ENCODE results near the gene TAF1D. TPM values are rescaled to one million over a fixed set of nuclear protein-coding genes. Genes with fewer than 3 reads are reported as not detected.

The TAF1D gene
- total RNA-seq, 1 experiment from 2014 or later, result 272 TPM

- Histone ChIP-seq H2AK5ac (ENCODE audit: insufficient read length, low read length) (no peak overlapping the region), H2BK5ac (ENCODE audit: insufficient read length, low read length) (no peak overlapping the region), H3K9me3 (ENCODE audit: control insufficient read depth, low read depth, low read length) (no peaks in the 10 kb centered on the region), H4K5ac (ENCODE audit: insufficient read length, low read depth, low read length) (no peak overlapping the region), H3K27me3 (ENCODE audit: insufficient read depth, low read length) (no peaks in the 10 kb centered on the region), H3K79me1 (ENCODE audit: insufficient read depth, low read depth, low read length, poor library complexity, severe bottlenecking) (no peaks in the 10 kb centered on the region), H4K20me1 (ENCODE audit: control insufficient read depth, insufficient read depth, insufficient read length) (no peaks in the 10 kb centered on the region), H3K18ac (ENCODE audit: insufficient read length, low read depth, low read length) (no peak overlapping the region), H2BK120ac (ENCODE audit: low read depth, low read length, poor library complexity, severe bottlenecking) (no peak overlapping the region), H4K8ac (replicated peaks; ENCODE audit: insufficient read length, low read depth, low read length) (no peak overlapping the region), H2AFZ (ENCODE audit: low read length) (no peak overlapping the region), H2BK12ac (ENCODE audit: insufficient read length, low read depth, low read length) (no peak overlapping the region), H3T11ph (ENCODE audit: low read length) (no peak overlapping the region), H3K27ac (ENCODE audit: insufficient read length, low read depth, low read length) (no peak overlapping the region), H2BK20ac (ENCODE audit: low read depth, low read length, poor library complexity, severe bottlenecking) (no peak overlapping the region), H4K91ac (ENCODE audit: insufficient read length, low read depth, low read length) (no peak overlapping the region), H3K79me2 (ENCODE audit: insufficient read depth, low read length) (peaks cover 23% of the 10 kb centered on the region; the same call in 1 of the 2 replicates), H3K4ac (ENCODE audit: low read depth, low read length) (no peak overlapping the region), H3K14ac (ENCODE audit: insufficient read depth, low read length) (peak overlapping the region; percentile 70; the same call in 1 of the 2 replicates), H3K23ac (ENCODE audit: insufficient read length, low read depth, low read length) (no peak overlapping the region), H3K56ac (ENCODE audit: insufficient read length, low read depth, low read length) (peak overlapping the region; percentile 26), H3K4me2 (ENCODE audit: insufficient read depth, insufficient read length, low read length) (peak overlapping the region; percentile 95), H3K9ac (ENCODE audit: extremely low read depth, insufficient read length, low read length) (peak overlapping the region; percentile 91), H3K4me1 (ENCODE audit: insufficient read depth, low read length) (no peaks in the 10 kb centered on the region), H2BK15ac (ENCODE audit: low read depth, low read length) (no peak overlapping the region), H3K23me2 (ENCODE audit: insufficient read length, low read depth, low read length, poor library complexity, severe bottlenecking) (peaks cover 11% of the 10 kb centered on the region)
- peaks cover 31 to 49% of the 10 kb centered on the region in 2 experiments for H3K4me1 Mint-ChIP-seq
- H3K27ac Mint-ChIP-seq, result peak overlapping the region; percentile 99 to 100 (median 100)
- H3K36me3 Mint-ChIP-seq (ENCODE audit: insufficient read depth in 1 of 3, low read depth in 3 of 3), result peaks cover 44 to 54% (median 44%) of the 10 kb centered on the region in 3 experiments
- no peak for DNase-seq
- peak overlapping the region; percentile 100 for H3K4me3 Mint-ChIP-seq
- H3K9me3 Mint-ChIP-seq, result no peaks in the 10 kb centered on the region; a peak in 1 of 5 replicates
- WGBS (ENCODE audit: extremely low coverage, insufficient read length, low lambda C conversion rate), result no CpG with 5 or more reads among the region's 8 CpGs
- H3K27me3 Mint-ChIP-seq (ENCODE audit: low read depth), result peaks cover 2% of the 10 kb centered on the region; the same call in 1 of the 2 replicates
- no peak for TF ChIP-seq CTCF (conservative IDR thresholded peaks at IDR 0.05)
Observed at GRCh38 chr11:93741882-93742226, 559 bp upstream of the TAF1D start.
